Tibial artery (tissue), 4 donors: ENCODE results near the gene NEFH.

Source experiments
- DNase-seq, 2 donors: peaks; one replicate each; pipeline ENCODE4 v3.0.0-alpha.2; 2019
- H3K27ac ChIP-seq, 2 donors: fragments of 200-600 bp; sonication (generic) in 1 of 2; 1 replicate in 1 of 2; 2 replicates in 1 of 2; pipeline ENCODE4 v1.5.1; 2018 to 2019; ENCODE audit warnings: mild to moderate bottlenecking in 1 of 2
- H3K27me3 ChIP-seq, 2 donors: fragments of 200-600 bp; sonication (generic) in 1 of 2; one replicate each; pipeline versions ENCODE4 v1.5.1 to v1.6.0; 2016 to 2019
- H3K36me3 ChIP-seq, 3 donors: fragments of 200-600 bp; sonication (generic) in 2 of 3; one replicate each; pipeline ENCODE4 v1.5.1; 2016 to 2019; ENCODE audit warnings: mild to moderate bottlenecking in 2 of 3
- H3K4me1 ChIP-seq, 4 donors: fragments of 200-600 bp; sonication (generic) in 2 of 4; 1 replicate in 3 of 4; 2 replicates in 1 of 4; pipeline ENCODE4 v1.5.1; 2016 to 2019
- H3K4me3 ChIP-seq, 2 donors: fragments of 200-600 bp; sonication (generic) in 1 of 2; 1 replicate in 1 of 2; 2 replicates in 1 of 2; pipeline ENCODE4 v1.5.1; 2018 to 2019; ENCODE audit warnings: mild to moderate bottlenecking in 2 of 2
- H3K9me3 ChIP-seq, 3 donors: fragments of 200-600 bp; sonication (generic) in 1 of 3; one replicate each; pipeline ENCODE4 v1.5.1; 2016 to 2019
- intact Hi-C: fragments of 100-400 bp; cut with DNase I; formaldehyde crosslinking; loops from one replicate; pipeline ENCODE4 v1.15.0; 2023; ENCODE audit warnings: low total_unique reads
- TF ChIP-seq, protein P1 (sequence below), 2 experiments: fragments of 200-600 bp in 1 of 2; fragments of 450-650 bp in 1 of 2; IDR thresholded peaks; one replicate each; pipeline ENCODE4 v1.5.1; 2017 to 2019; ENCODE audit warnings: antibody characterized with exemption in 2 of 2, mild to moderate bottlenecking in 1 of 2, moderate library complexity in 1 of 2

Gene NEFH

DNA sequence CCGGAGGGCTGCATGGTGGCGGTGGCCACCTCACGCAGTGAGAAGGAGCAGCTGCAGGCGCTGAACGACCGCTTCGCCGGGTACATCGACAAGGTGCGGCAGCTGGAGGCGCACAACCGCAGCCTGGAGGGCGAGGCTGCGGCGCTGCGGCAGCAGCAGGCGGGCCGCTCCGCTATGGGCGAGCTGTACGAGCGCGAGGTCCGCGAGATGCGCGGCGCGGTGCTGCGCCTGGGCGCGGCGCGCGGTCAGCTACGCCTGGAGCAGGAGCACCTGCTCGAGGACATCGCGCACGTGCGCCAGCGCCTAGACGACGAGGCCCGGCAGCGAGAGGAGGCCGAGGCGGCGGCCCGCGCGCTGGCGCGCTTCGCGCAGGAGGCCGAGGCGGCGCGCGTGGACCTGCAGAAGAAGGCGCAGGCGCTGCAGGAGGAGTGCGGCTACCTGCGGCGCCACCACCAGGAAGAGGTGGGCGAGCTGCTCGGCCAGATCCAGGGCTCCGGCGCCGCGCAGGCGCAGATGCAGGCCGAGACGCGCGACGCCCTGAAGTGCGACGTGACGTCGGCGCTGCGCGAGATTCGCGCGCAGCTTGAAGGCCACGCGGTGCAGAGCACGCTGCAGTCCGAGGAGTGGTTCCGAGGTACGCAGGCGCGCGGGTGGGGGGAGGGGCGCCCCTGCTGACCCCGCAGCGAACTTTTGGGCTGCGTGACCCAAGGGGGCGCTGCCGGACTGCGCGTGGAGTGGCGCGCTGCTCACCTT lies 670 bp downstream of the NEFH start:
- Histone ChIP-seq H3K9me3 (no peaks in the 10 kb centered on the region), H3K36me3 (no peaks in the 10 kb centered on the region), H3K27me3 (peaks cover 0 to 76% of the 10 kb centered on the region in 2 donors), H3K27ac (no peak overlapping the region), H3K4me1 (peaks cover 0 to 20% (median 13%) of the 10 kb centered on the region in 4 donors), H3K4me3 (peak overlapping the region; percentile 7 to 31)
- no peak for DNase-seq
- TF ChIP-seq, protein P1, sequence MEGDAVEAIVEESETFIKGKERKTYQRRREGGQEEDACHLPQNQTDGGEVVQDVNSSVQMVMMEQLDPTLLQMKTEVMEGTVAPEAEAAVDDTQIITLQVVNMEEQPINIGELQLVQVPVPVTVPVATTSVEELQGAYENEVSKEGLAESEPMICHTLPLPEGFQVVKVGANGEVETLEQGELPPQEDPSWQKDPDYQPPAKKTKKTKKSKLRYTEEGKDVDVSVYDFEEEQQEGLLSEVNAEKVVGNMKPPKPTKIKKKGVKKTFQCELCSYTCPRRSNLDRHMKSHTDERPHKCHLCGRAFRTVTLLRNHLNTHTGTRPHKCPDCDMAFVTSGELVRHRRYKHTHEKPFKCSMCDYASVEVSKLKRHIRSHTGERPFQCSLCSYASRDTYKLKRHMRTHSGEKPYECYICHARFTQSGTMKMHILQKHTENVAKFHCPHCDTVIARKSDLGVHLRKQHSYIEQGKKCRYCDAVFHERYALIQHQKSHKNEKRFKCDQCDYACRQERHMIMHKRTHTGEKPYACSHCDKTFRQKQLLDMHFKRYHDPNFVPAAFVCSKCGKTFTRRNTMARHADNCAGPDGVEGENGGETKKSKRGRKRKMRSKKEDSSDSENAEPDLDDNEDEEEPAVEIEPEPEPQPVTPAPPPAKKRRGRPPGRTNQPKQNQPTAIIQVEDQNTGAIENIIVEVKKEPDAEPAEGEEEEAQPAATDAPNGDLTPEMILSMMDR (IDR thresholded peaks at IDR 0.05): no peak
- intact Hi-C loops: no loop called here

DNA sequence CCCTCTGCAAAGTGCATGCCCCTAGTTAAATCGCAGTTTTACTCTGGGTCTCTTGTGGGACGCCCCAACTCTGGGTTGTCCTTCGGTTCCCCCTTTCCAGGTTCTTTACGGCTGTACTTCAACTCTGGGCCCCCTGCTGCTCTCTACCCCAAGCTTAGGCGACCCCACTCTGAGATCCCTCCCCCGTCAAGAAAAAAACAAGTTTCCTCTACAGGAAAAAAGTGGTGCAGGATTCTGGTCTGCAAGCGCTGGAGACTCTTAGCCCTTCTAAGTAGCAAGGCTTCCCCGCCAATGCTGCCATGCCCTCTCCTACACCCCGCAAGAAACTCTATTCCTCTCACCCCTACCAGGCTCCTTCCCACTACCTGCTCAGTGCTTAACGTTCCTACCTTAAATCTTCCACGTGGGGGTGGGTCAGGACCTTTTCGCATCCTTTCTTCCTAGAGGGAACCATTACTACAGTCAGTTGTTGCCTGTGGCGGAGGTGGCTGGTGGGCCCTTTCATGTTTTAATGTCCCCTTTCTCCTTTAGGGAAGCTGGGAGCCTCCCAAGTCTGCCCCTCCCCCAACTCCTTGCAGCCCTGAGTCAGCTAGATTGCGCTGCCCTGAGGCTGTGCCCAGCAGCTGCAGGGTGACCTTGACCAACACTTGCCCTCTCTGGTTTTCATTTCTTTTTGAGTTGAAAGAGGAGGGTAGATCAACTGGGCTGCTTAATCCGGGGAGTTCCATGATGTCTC lies 1.4 kb downstream of the NEFH start:
- H3K36me3 ChIP-seq: no peaks in the 10 kb centered on the region
- no peak overlapping the region for H3K27ac ChIP-seq
- peak overlapping the region in 1 of 2 donors; percentile 31 for H3K4me3 ChIP-seq
- H3K9me3 ChIP-seq: no peaks in the 10 kb centered on the region
- DNase-seq: no peak
- peaks cover 0 to 69% of the 10 kb centered on the region in 2 donors for H3K27me3 ChIP-seq
- intact Hi-C loops: no loop called here
- H3K4me1 ChIP-seq: peaks cover 0 to 20% (median 13%) of the 10 kb centered on the region in 4 donors
- TF ChIP-seq, protein P1 (IDR thresholded peaks at IDR 0.05): no peak

DNA sequence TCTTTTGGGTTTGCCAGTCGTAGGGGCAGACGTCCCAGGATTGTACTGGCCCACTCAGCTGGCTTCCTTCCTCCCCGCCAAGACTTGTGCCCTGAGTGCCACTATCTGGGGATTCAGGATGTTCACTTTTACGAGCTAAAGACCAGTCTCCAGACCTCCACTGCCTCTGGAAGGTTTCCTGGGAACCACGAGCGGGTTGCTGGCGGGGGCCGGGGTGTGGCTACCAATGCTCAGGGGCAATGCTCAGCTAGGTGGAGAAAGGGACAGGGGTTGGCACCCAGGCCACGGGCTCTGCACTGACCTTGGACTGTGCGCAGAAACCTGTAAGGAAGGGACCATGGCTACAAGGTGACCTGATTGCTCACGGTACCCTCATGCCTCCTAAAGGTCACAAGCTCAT lies 2.2 kb downstream of the NEFH start:
- Histone ChIP-seq H3K4me1 (peaks cover 0 to 20% (median 13%) of the 10 kb centered on the region in 4 donors), H3K27me3 (peaks cover 0 to 61% of the 10 kb centered on the region in 2 donors), H3K27ac (no peak overlapping the region), H3K36me3 (no peaks in the 10 kb centered on the region), H3K4me3 (no peak overlapping the region), H3K9me3 (no peaks in the 10 kb centered on the region)
- intact Hi-C loops: no loop called here
- no peak for DNase-seq
- TF ChIP-seq, protein P1 (IDR thresholded peaks at IDR 0.05): no peak

DNA sequence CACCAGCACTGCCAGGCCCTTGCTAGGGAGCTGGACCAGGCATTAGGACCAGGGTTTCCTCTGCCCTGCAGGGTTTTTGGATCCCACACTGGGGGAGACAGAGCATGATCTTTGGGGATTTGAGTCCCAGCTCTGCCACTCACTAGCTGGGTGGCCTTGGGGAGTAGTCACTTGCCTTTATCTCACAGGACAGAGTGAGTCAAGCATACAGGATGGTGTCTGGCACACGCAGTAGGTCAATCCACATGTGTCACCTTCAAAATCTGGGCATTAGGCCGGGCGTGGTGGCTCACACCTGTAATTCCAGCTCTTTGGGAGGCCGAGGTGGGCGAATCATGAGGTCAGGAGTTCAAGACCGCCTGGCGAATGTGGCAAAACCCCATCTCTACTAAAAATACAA lies 2.7 kb downstream of the NEFH start:
- Histone ChIP-seq H3K4me3 (no peak overlapping the region), H3K4me1 (peaks cover 0 to 20% (median 13%) of the 10 kb centered on the region in 4 donors), H3K36me3 (no peaks in the 10 kb centered on the region), H3K27ac (no peak overlapping the region), H3K27me3 (peaks cover 0 to 58% of the 10 kb centered on the region in 2 donors), H3K9me3 (no peaks in the 10 kb centered on the region)
- TF ChIP-seq, protein P1 (IDR thresholded peaks at IDR 0.05): no peak
- intact Hi-C loops: no loop called here
- no peak for DNase-seq

DNA sequence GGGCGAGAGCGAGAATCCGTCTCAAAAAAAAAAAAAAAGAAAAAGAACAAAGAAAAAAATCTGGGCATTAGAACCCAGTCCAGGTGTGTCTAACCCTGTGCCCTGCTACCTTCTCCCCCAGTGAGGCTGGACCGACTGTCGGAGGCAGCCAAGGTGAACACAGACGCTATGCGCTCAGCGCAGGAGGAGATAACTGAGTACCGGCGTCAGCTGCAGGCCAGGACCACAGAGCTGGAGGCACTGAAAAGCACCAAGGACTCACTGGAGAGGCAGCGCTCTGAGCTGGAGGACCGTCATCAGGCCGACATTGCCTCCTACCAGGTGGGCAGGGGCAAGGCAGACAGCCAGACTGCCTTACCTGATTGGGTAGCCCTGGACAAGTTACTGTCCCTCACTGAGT lies 3.2 kb downstream of the NEFH start:
- Histone ChIP-seq H3K27ac (no peak overlapping the region), H3K4me3 (no peak overlapping the region), H3K4me1 (peaks cover 0 to 20% (median 13%) of the 10 kb centered on the region in 4 donors), H3K9me3 (no peaks in the 10 kb centered on the region), H3K36me3 (no peaks in the 10 kb centered on the region), H3K27me3 (peaks cover 0 to 52% of the 10 kb centered on the region in 2 donors)
- DNase-seq: no peak
- TF ChIP-seq, protein P1 (IDR thresholded peaks at IDR 0.05): no peak
- intact Hi-C loops: no loop called here
